A549 treated with Mapracorat at 1 μM for 4 hours (cell line): ENCODE data around the gene LONP2. TPM values are rescaled to one million over a fixed set of nuclear protein-coding genes. Genes with fewer than 3 reads are reported as not detected.

Source experiments
- total RNA-seq: library from RNA; stranded (reverse); fragments of 200-300 nt; extraction: Qiagen RNA extraction; gene quantifications from 5 replicates; pipeline ENCODE4 v1.2.3, GENCODE V29; 2022

The LONP2 gene, protein sequence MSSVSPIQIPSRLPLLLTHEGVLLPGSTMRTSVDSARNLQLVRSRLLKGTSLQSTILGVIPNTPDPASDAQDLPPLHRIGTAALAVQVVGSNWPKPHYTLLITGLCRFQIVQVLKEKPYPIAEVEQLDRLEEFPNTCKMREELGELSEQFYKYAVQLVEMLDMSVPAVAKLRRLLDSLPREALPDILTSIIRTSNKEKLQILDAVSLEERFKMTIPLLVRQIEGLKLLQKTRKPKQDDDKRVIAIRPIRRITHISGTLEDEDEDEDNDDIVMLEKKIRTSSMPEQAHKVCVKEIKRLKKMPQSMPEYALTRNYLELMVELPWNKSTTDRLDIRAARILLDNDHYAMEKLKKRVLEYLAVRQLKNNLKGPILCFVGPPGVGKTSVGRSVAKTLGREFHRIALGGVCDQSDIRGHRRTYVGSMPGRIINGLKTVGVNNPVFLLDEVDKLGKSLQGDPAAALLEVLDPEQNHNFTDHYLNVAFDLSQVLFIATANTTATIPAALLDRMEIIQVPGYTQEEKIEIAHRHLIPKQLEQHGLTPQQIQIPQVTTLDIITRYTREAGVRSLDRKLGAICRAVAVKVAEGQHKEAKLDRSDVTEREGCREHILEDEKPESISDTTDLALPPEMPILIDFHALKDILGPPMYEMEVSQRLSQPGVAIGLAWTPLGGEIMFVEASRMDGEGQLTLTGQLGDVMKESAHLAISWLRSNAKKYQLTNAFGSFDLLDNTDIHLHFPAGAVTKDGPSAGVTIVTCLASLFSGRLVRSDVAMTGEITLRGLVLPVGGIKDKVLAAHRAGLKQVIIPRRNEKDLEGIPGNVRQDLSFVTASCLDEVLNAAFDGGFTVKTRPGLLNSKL
- 23.4 to 30.9 TPM (median 29.3 TPM) in 5 replicates for total RNA-seq

DNA sequence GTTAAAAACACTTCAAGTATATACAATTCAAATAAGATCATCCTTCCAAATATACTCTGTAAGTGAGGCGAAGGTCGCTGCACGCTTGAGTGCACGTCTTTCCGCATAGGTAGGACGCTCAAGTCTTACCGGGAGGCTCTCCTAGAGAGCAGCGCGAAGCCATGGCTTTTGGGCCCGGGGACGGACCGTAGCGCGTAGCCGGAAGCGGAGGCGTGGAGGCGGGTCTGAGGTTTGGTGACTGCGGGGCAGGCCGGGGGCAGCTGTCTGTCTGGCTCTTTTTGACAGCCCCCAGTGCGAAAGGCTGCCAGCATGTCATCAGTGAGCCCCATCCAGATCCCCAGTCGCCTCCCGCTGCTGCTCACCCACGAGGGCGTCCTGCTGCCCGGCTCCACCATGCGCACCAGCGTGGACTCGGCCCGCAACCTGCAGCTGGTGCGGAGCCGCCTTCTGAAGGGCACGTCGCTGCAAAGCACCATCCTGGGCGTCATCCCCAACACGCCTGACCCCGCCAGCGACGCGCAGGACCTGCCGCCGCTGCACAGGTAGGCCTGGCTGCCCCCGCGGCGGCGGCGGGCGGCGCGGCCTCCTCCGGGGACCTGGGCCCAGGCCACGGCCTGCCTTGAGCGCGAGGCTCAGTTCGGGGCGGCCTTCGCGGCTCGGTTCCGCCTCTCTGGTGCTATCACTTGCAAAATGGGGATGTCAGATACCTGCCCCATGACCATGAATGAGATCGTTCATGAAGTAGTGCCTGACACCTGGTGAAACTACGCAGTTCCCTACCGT, at the start of gene LONP2:
Gene LONP2 (plus strand): TSS at position 221 of the 783 bp plus-strand sequence. CDS start 89 bp downstream, at position 310.

DNA sequence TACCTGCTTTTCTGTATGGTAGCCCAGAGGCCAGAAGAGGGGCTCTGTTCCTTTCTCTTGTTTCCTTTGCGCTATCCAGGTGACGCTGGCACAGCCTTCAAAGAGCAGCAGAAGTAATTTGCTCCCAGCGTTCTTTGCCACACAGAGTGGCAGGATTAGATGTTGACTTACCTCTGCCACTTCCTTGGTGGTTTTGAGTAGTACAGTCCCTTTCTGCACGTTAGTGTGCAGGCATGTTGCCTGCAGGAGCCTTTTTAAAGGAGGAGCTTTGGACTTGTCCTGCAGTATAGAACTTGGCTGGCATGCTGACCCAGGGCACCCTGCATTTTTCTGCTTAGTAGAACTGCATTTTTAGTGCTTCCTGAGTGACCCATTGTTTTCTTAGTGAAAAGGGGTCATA, 3.2 kb downstream of the LONP2 start, which contains the start of gene ABCC11:
Gene ABCC11 (minus strand): TSS at position 229 of the 400 bp plus-strand sequence. CDS start 15,618 bp downstream, outside the sequence.

DNA sequence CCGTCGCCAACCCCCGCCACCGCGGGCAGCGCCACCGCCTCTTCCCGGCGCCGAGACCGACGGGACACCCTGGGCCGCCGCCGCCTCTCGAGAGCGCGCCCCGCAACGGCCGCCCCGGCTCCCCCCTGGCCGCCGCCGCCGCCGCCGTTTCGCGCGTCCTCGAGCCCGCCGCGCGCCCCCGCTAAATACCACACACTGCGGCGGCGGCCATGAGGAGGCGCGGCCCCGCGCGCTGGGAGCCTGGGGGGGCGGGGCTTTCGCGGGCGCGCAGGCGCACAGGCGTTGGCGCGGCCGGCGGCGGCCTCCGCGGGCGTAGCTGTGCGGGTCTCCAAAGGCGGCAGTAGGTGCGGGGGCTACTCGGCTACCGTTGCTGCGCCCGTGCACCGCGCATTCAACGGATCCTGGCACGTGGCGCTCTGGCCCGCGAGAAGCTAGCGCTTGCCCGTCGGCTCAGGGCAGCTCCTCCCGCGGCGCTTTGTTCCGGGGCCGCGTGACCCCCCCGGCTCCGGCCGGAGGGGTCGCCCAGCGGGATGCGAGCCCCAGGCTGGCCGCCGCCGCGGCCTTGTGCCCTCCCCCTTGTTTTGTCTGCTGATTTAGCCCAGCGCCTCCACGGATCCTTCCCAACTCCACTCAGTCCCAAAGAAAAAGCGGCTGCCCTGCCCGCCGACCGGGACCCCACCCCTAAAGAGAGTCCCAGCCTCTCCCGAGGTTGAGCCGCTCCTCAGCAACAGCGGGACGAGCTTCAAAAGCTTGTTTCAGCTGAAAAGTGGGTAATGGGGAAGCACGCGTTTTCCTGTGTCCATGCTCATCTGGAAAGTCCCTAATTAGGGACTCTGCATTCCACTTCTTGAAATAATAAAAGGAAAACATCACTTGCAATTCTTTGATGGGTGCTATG, 141.4 kb downstream of the LONP2 start, which contains the start of gene SIAH1:
Gene SIAH1 (minus strand): TSS at position 161 of the 898 bp plus-strand sequence. CDS start 22,985 bp downstream, outside the sequence.

Other genes starting within 250 kb of the LONP2 start
- 0.04 to 0.22 TPM (median 0.05 TPM) in 4 of 5 replicates, not detected in the other for gene ABCC12, start 88.3 kb upstream of the LONP2 start, total RNA-seq
- gene ABCC11, start 3.2 kb downstream of the LONP2 start, total RNA-seq = 0.06 to 0.22 TPM (median 0.14 TPM) in 5 replicates
- 11.8 to 15.1 TPM (median 13.5 TPM) in 5 replicates for gene SIAH1, start 141.1 kb downstream of the LONP2 start, total RNA-seq